Fibroblast of skin of left quadriceps (primary cell): ENCODE measurements around the gene HDAC9.

Experiments used
- DNase-seq, 2 experiments: peaks; one replicate each; pipeline ENCODE4 v3.0.0-alpha.2; 2013; ENCODE audit warnings: low read depth in 2 of 2

HDAC9 gene

GRCh38 chr7:18495412-18496340, at the start of gene HDAC9:
TSS of gene HDAC9 (plus strand) at chr7:18495749. CDS start at chr7:18496303, 554 bp downstream.
- DNase-seq, result no peak

- DNase-seq, result no peak
These were observed 49.5 kb upstream of the HDAC9 start for GRCh38 chr7:18445916-18446520.

GRCh38 chr7:18450019-18450418, 45.5 kb upstream of the HDAC9 start:
- no peak for DNase-seq

GRCh38 chr7:18455606-18456005, 39.9 kb upstream of the HDAC9 start:
- DNase-seq, result no peak

GRCh38 chr7:18457832-18458231, 37.7 kb upstream of the HDAC9 start:
- no peak for DNase-seq

GRCh38 chr7:18458830-18459229, 36.7 kb upstream of the HDAC9 start:
- no peak for DNase-seq

- DNase-seq, result peak in 1 of 2 experiments; percentile 7
These were observed 35.9 kb upstream of the HDAC9 start for GRCh38 chr7:18459484-18460245.

GRCh38 chr7:18461785-18462467, 33.6 kb upstream of the HDAC9 start:
- DNase-seq, result no peak

GRCh38 chr7:18464830-18465229, 30.7 kb upstream of the HDAC9 start:
- DNase-seq, result no peak

GRCh38 chr7:18467011-18467410, 28.5 kb upstream of the HDAC9 start:
- DNase-seq, result no peak

GRCh38 chr7:18468795-18469194, 26.8 kb upstream of the HDAC9 start:
- no peak for DNase-seq

GRCh38 chr7:18469316-18469715, 26.2 kb upstream of the HDAC9 start:
- no peak for DNase-seq

GRCh38 chr7:18471476-18472160, 23.9 kb upstream of the HDAC9 start:
- no peak for DNase-seq

GRCh38 chr7:18472161-18472483, 23.4 kb upstream of the HDAC9 start:
- no peak for DNase-seq

GRCh38 chr7:18473119-18473518, 22.4 kb upstream of the HDAC9 start:
- DNase-seq, result no peak

- DNase-seq, result no peak
These were observed 20.6 kb upstream of the HDAC9 start for GRCh38 chr7:18474944-18475343.

GRCh38 chr7:18475488-18475887, 20.1 kb upstream of the HDAC9 start:
- no peak for DNase-seq

GRCh38 chr7:18481776-18482175, 13.8 kb upstream of the HDAC9 start:
- no peak for DNase-seq

GRCh38 chr7:18488049-18488448, 7.5 kb upstream of the HDAC9 start:
- no peak for DNase-seq

GRCh38 chr7:18489624-18490023, 5.9 kb upstream of the HDAC9 start:
- no peak for DNase-seq

- no peak for DNase-seq
These were observed 3.7 kb upstream of the HDAC9 start for GRCh38 chr7:18491871-18492270.
